Tibial artery (tissue), 4 donors: Measurements from ENCODE around the gene EPB41L4B.

ENCODE experiments used
- DNase-seq, 2 donors: peaks; one replicate each; pipeline ENCODE4 v3.0.0-alpha.2; 2019
- H3K27ac ChIP-seq, 2 donors: fragments of 200-600 bp; sonication (generic) in 1 of 2; 1 replicate in 1 of 2; 2 replicates in 1 of 2; pipeline ENCODE4 v1.5.1; 2018 to 2019; ENCODE audit warnings: mild to moderate bottlenecking in 1 of 2
- H3K27me3 ChIP-seq, 2 donors: fragments of 200-600 bp; sonication (generic) in 1 of 2; one replicate each; pipeline versions ENCODE4 v1.5.1 to v1.6.0; 2016 to 2019
- H3K36me3 ChIP-seq, 3 donors: fragments of 200-600 bp; sonication (generic) in 2 of 3; one replicate each; pipeline ENCODE4 v1.5.1; 2016 to 2019; ENCODE audit warnings: mild to moderate bottlenecking in 2 of 3
- H3K4me1 ChIP-seq, 4 donors: fragments of 200-600 bp; sonication (generic) in 2 of 4; 1 replicate in 3 of 4; 2 replicates in 1 of 4; pipeline ENCODE4 v1.5.1; 2016 to 2019
- H3K4me3 ChIP-seq, 2 donors: fragments of 200-600 bp; sonication (generic) in 1 of 2; 1 replicate in 1 of 2; 2 replicates in 1 of 2; pipeline ENCODE4 v1.5.1; 2018 to 2019; ENCODE audit warnings: mild to moderate bottlenecking in 2 of 2
- H3K9me3 ChIP-seq, 3 donors: fragments of 200-600 bp; sonication (generic) in 1 of 3; one replicate each; pipeline ENCODE4 v1.5.1; 2016 to 2019
- CTCF ChIP-seq, 2 experiments: fragments of 200-600 bp in 1 of 2; fragments of 450-650 bp in 1 of 2; IDR thresholded peaks; one replicate each; pipeline ENCODE4 v1.5.1; 2017 to 2019; ENCODE audit warnings: antibody characterized with exemption in 2 of 2, mild to moderate bottlenecking in 1 of 2, moderate library complexity in 1 of 2
- intact Hi-C: fragments of 100-400 bp; cut with DNase I; formaldehyde crosslinking; loops from one replicate; pipeline ENCODE4 v1.15.0; 2023; ENCODE audit warnings: low total_unique reads

Gene EPB41L4B

GRCh38 chr9:109176386-109176785 lies 144.5 kb downstream of the EPB41L4B start:
- intact Hi-C loops: no loop called here
- no peaks in the 10 kb centered on the region for H3K4me1 ChIP-seq
- no peak for DNase-seq
- no peak overlapping the region for H3K4me3 ChIP-seq
- no peak for TF ChIP-seq CTCF (IDR thresholded peaks at IDR 0.05)
- H3K36me3 ChIP-seq: no peaks in the 10 kb centered on the region
- no peaks in the 10 kb centered on the region for H3K27me3 ChIP-seq
- no peaks in the 10 kb centered on the region for H3K9me3 ChIP-seq
- no peak overlapping the region for H3K27ac ChIP-seq

- Histone ChIP-seq H3K36me3 (no peaks in the 10 kb centered on the region), H3K27me3 (peaks cover 0 to 12% of the 10 kb centered on the region in 2 donors), H3K4me1 (no peaks in the 10 kb centered on the region), H3K27ac (no peak overlapping the region), H3K4me3 (no peak overlapping the region), H3K9me3 (no peaks in the 10 kb centered on the region)
- TF ChIP-seq CTCF (IDR thresholded peaks at IDR 0.05): no peak
- intact Hi-C loops: no loop called here
- DNase-seq: no peak
These were observed 147.9 kb downstream of the EPB41L4B start for GRCh38 chr9:109172935-109173334.

GRCh38 chr9:109171926-109172325 lies 148.9 kb downstream of the EPB41L4B start:
- TF ChIP-seq CTCF (IDR thresholded peaks at IDR 0.05): no peak
- DNase-seq: no peak

GRCh38 chr9:109168170-109168569 lies 152.7 kb downstream of the EPB41L4B start:
- no peak for DNase-seq
- Histone ChIP-seq H3K27me3 (peaks cover 0 to 47% of the 10 kb centered on the region in 2 donors), H3K4me1 (peaks cover 0 to 4% (median 0%) of the 10 kb centered on the region in 4 donors), H3K9me3 (no peaks in the 10 kb centered on the region), H3K36me3 (no peaks in the 10 kb centered on the region), H3K27ac (no peak overlapping the region), H3K4me3 (no peak overlapping the region)
- intact Hi-C loops: no loop called here
- TF ChIP-seq CTCF (IDR thresholded peaks at IDR 0.05): no peak

More at GRCh38 chr9:109171926-109172325, 148.9 kb downstream of the EPB41L4B start:
- intact Hi-C loops: no loop called here
- Histone ChIP-seq H3K4me3 (no peak overlapping the region), H3K9me3 (no peaks in the 10 kb centered on the region), H3K4me1 (peaks cover 0 to 4% (median 0%) of the 10 kb centered on the region in 4 donors), H3K27ac (no peak overlapping the region), H3K27me3 (peaks cover 0 to 22% of the 10 kb centered on the region in 2 donors), H3K36me3 (no peaks in the 10 kb centered on the region)

- no peaks in the 10 kb centered on the region for H3K9me3 ChIP-seq
- intact Hi-C loops: no loop called here
- DNase-seq: no peak
- H3K27ac ChIP-seq: no peak overlapping the region
- no peak for TF ChIP-seq CTCF (IDR thresholded peaks at IDR 0.05)
- H3K4me3 ChIP-seq: no peak overlapping the region
- no peaks in the 10 kb centered on the region for H3K36me3 ChIP-seq
- H3K27me3 ChIP-seq: peaks cover 0 to 47% of the 10 kb centered on the region in 2 donors
- H3K4me1 ChIP-seq: peaks cover 0 to 4% (median 0%) of the 10 kb centered on the region in 4 donors
These were observed 153.1 kb downstream of the EPB41L4B start for GRCh38 chr9:109167716-109168115.
